Psoas muscle (tissue), 8 donors: ENCODE data around the gene CD63. TPM values are rescaled to one million over a fixed set of nuclear protein-coding genes. Genes with fewer than 3 reads are reported as not detected.

Source experiments
- ATAC-seq, 4 donors: fragments of 200-7000 bp; cut with Tn5 transposase; one replicate each; pipeline ENCODE4 v1.9.1; 2020; ENCODE audit warnings: moderate library complexity in 3 of 4, mild to moderate bottlenecking in 2 of 4
- DNase-seq, 2 donors: peaks; one replicate each; pipeline ENCODE4 v3.0.0-alpha.2; 2020
- H3K27ac ChIP-seq: fragments of 200-600 bp; one replicate; pipeline ENCODE4 v1.8.0; 2022
- H3K27me3 ChIP-seq, 3 donors: fragments of 200-600 bp in 1 of 3; one replicate each; pipeline versions ENCODE4 v1.6.1 to v1.8.0; 2013 to 2022; ENCODE audit warnings: low read length in 2 of 3, mild to moderate bottlenecking in 2 of 3, moderate library complexity in 1 of 3; ENCODE audit not compliant: insufficient read depth in 3 of 3
- H3K36me3 ChIP-seq, 2 donors: fragments of 200-600 bp in 1 of 2; one replicate each; pipeline versions ENCODE4 v1.6.1 to v1.8.0; 2013 to 2022; ENCODE audit warnings: low read depth in 1 of 2, mild to moderate bottlenecking in 1 of 2, moderate library complexity in 1 of 2; ENCODE audit not compliant: insufficient read depth in 1 of 2
- H3K4me1 ChIP-seq: fragments of 200-600 bp; one replicate; pipeline ENCODE4 v1.8.0; 2022
- H3K4me3 ChIP-seq: fragments of 200-600 bp; one replicate; pipeline ENCODE4 v1.8.0; 2022; ENCODE audit warnings: mild to moderate bottlenecking
- H3K9me3 ChIP-seq: fragments of 200-600 bp; one replicate; pipeline ENCODE4 v1.8.0; 2022
- CTCF ChIP-seq: fragments of 200-600 bp; IDR thresholded peaks from one replicate; pipeline ENCODE4 v1.8.0; 2022; ENCODE audit warnings: antibody characterized with exemption
- WGBS, 3 donors: extraction: QIAGEN DNeasy Blood & Tissue Kit; methylation state at CpG; one replicate each; pipeline versions ENCODE4 v1.1.6 to v1.1.7; 2013; 5-methylcytosine and 5-hydroxymethylcytosine counted together
- intact Hi-C, 2 donors: fragments of 100-400 bp; cut with DNase I; formaldehyde crosslinking; loops; one replicate each; pipeline versions ENCODE4 v1.11.0 to v1.14.2; 2022
- polyA plus RNA-seq, 3 donors: library from polyadenylated mRNA; stranded (reverse); fragments of 200-250 nt; gene quantifications; one replicate each; pipeline ENCODE4 v1.2.3, GENCODE V29; 2013
- total RNA-seq, 4 donors: library from RNA; stranded (reverse); fragmentation: NEBNext Ultra II Directional in 2 of 4; extraction: Animal tissue kit (Norgen Biotek cat#: 25700) in 2 of 4; gene quantifications; one replicate each; pipeline versions ENCODE4 v1.2.1 to v1.2.4, GENCODE V29; 2021 to 2023
- donor health status: healthy with polysubstance abuse.
- donor health status: DM: no; HTN: no; CAD: no; lungs with moderate emphysema.
- donor health status: Bipolar disorder and iron deficiency.
- donor health status: healthy.
- donor health status: DM: yes; HTN: yes; CAD: no.
- donor health status: DM: no; HTN: no; CAD: no.
- donor health status: DM: no; HTN: no; CAD: no.
- donor health status: DM: yes; HTN: yes; CAD: no.

Gene CD63
- total and polyA plus RNA-seq, 7 donors = 592 to 2,407 (median 1,147) TPM

- Histone ChIP-seq H3K36me3 (peaks cover 0 to 9% of the 10 kb centered on the region in 2 donors), H3K27ac (peak overlapping the region; percentile 92), H3K27me3 (no peaks in the 10 kb centered on the region), H3K4me3 (peak overlapping the region; percentile 85), H3K9me3 (no peaks in the 10 kb centered on the region), H3K4me1 (peaks cover 42% of the 10 kb centered on the region)
- no peak for ATAC-seq
- no peak for TF ChIP-seq CTCF
- 10 to 19% (median 17%) methylated on average over 2 of the region's 2 CpGs for WGBS, 3 donors
- peak in 1 of 2 donors; percentile 4 for DNase-seq
- intact Hi-C loops = no loop called here
These were observed 22.1 kb downstream of the CD63 start for GRCh38 chr12:55706568-55707218.

- peak; percentile 46 to 87 for DNase-seq
- H3K4me1 ChIP-seq = peaks cover 43% of the 10 kb centered on the region
- ATAC-seq = peak; percentile 14 to 38 (median 28)
- intact Hi-C loops = loop anchor here in 1 of 2 donors (1.0 to 2.0 kb wide), 3 partner anchors 10 to 23 kb away; partner anchors contain the start of genes BLOC1S1, CD63 and RDH5
- 8 to 20% (median 14%) methylated on average over 5 of the region's 5 CpGs for WGBS, 3 donors
- H3K36me3 ChIP-seq = peaks cover 0 to 13% of the 10 kb centered on the region in 2 donors
- no peaks in the 10 kb centered on the region for H3K27me3 ChIP-seq
- H3K27ac ChIP-seq = peak overlapping the region; percentile 92
- H3K9me3 ChIP-seq = no peaks in the 10 kb centered on the region
- TF ChIP-seq CTCF = peak; percentile 59
- H3K4me3 ChIP-seq = peak overlapping the region; percentile 85
These were observed 22.9 kb downstream of the CD63 start for GRCh38 chr12:55705782-55706402.

- ATAC-seq (peak; percentile 25 to 58 (median 50)), DNase-seq (peak; percentile 34 to 80)
- TF ChIP-seq CTCF = no peak
- Histone ChIP-seq H3K9me3 (no peaks in the 10 kb centered on the region), H3K4me3 (peak overlapping the region; percentile 85), H3K27me3 (no peaks in the 10 kb centered on the region), H3K36me3 (peaks cover 0 to 19% of the 10 kb centered on the region in 2 donors), H3K4me1 (peaks cover 47% of the 10 kb centered on the region), H3K27ac (peak overlapping the region; percentile 92)
- intact Hi-C loops = loop anchor here in 1 of 2 donors (1.0 to 2.0 kb wide), 3 partner anchors 11 to 24 kb away; partner anchors contain the start of genes BLOC1S1, CD63 and RDH5
- 20 to 34% (median 21%) methylated on average over 9 of the region's 9 CpGs for WGBS, 3 donors
These were observed 23.7 kb downstream of the CD63 start for GRCh38 chr12:55704824-55705718.

GRCh38 chr12:55703901-55704761 lies 24.7 kb downstream of the CD63 start:
- Histone ChIP-seq H3K9me3 (no peaks in the 10 kb centered on the region), H3K27me3 (no peaks in the 10 kb centered on the region), H3K36me3 (peaks cover 0 to 28% of the 10 kb centered on the region in 2 donors), H3K4me1 (peaks cover 46% of the 10 kb centered on the region), H3K4me3 (peak overlapping the region; percentile 85), H3K27ac (peak overlapping the region; percentile 92)
- ATAC-seq (peak; percentile 41 to 53 (median 49)), DNase-seq (peak; percentile 72 to 93)
- WGBS, 3 donors = 20 to 29% (median 26%) methylated on average over 6 of the region's 6 CpGs
- TF ChIP-seq CTCF = no peak
- intact Hi-C loops = loop anchor here in 1 of 2 donors (2.0 kb wide), 2 partner anchors 17 to 25 kb away; partner anchors contain the start of genes CD63 and RDH5
